Measurements from ENCODE around the gene RBFOX1. TPM values are rescaled to one million over a fixed set of nuclear protein-coding genes. Genes with fewer than 3 reads are reported as not detected.

The RBFOX1 gene
- total RNA-seq, 4 donors from 2014 or later = 0.40 to 0.98 TPM; not detected in 2

DNA sequence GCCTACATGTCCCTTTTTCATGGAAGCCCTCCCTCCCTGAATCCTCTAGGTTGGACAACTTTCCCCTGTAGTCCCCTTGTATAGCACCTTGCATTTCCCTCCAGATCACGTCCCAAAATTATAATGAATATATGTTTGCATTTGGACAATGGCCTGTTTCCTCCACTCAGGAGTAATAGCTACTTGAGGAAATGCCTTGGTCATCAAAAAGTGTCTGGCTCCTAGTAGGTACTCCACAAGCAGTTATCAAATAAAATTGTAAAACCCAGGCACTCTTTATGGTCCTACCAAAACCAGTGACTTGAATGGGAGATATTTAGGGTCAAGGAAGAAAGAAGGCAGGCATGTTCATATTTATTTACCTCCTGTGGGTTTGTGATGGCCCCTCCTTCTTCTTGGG lies 59.6 kb downstream of the RBFOX1 start:
- DNase-seq = no peak
- intact Hi-C loops (cut with DNase I) = no loop called here
- TF ChIP-seq, protein P1, sequence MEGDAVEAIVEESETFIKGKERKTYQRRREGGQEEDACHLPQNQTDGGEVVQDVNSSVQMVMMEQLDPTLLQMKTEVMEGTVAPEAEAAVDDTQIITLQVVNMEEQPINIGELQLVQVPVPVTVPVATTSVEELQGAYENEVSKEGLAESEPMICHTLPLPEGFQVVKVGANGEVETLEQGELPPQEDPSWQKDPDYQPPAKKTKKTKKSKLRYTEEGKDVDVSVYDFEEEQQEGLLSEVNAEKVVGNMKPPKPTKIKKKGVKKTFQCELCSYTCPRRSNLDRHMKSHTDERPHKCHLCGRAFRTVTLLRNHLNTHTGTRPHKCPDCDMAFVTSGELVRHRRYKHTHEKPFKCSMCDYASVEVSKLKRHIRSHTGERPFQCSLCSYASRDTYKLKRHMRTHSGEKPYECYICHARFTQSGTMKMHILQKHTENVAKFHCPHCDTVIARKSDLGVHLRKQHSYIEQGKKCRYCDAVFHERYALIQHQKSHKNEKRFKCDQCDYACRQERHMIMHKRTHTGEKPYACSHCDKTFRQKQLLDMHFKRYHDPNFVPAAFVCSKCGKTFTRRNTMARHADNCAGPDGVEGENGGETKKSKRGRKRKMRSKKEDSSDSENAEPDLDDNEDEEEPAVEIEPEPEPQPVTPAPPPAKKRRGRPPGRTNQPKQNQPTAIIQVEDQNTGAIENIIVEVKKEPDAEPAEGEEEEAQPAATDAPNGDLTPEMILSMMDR (IDR thresholded peaks at IDR 0.05) = no peak
- TF ChIP-seq POLR2A (IDR thresholded peaks at IDR 0.05) = no peak
- H3K27ac ChIP-seq = no peak overlapping the region
- no peaks in the 10 kb centered on the region for H3K9me3 ChIP-seq
- no peaks in the 10 kb centered on the region for H3K36me3 ChIP-seq
- no peaks in the 10 kb centered on the region for H3K27me3 ChIP-seq
- no peak overlapping the region for H3K4me3 ChIP-seq (replicated peaks in 1 of 3)
- WGBS, 2 donors = 28 to 43% methylated on average over 1 of the region's 1 CpG
- no peaks in the 10 kb centered on the region for H3K4me1 ChIP-seq

GRCh38 chr16:7393680-7394079 lies 61.0 kb downstream of the RBFOX1 start:
- no peaks in the 10 kb centered on the region for H3K9me3 ChIP-seq
- 93 to 97% methylated on average over 3 of the region's 4 CpGs for WGBS, 2 donors

DNA sequence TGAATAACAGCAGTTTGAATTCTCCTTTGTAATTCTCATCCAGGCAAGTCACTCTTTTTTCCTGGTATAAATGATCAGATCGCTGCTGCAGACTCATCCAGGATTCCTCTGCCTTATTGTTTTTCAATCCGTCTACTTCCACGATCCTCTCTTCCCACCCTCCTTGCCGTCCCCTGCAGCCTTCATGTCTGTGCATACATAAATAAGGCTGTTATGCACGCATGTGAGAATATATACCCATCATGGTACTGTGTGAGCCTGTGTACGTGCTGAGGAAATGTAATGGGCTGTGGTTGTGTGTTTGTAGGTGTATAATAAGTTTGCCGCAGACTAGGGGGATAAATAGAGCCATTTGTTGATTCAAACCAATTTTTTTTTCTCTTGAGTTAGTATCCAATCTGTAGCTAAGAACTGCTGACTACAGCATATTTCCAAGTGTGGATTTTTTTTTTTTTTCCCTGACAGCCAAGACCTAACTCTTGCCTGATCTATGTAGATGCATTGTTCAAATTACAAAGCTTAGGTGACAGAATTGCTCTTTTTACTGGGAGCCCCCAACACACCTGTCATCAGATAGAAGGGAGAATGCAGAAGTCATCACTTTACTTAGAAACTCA lies 62.2 kb downstream of the RBFOX1 start:
- TF ChIP-seq, protein P1 (IDR thresholded peaks at IDR 0.05) = no peak
- TF ChIP-seq POLR2A (IDR thresholded peaks at IDR 0.05) = no peak
- no peak overlapping the region for H3K27ac ChIP-seq
- no peaks in the 10 kb centered on the region for H3K9me3 ChIP-seq
- no peak overlapping the region for H3K4me3 ChIP-seq (replicated peaks in 1 of 3)
- no peak for DNase-seq
- no peaks in the 10 kb centered on the region for H3K36me3 ChIP-seq
- 83 to 86% methylated on average over 7 of the region's 7 CpGs for WGBS, 2 donors
- H3K27me3 ChIP-seq = no peaks in the 10 kb centered on the region
- intact Hi-C loops (cut with DNase I) = no loop called here
- H3K4me1 ChIP-seq = no peaks in the 10 kb centered on the region

More at GRCh38 chr16:7393680-7394079, 61.0 kb downstream of the RBFOX1 start:
- intact Hi-C loops (cut with DNase I) = no loop called here
- Histone ChIP-seq H3K27me3 (no peaks in the 10 kb centered on the region), H3K4me3 (replicated peaks in 1 of 3) (no peak overlapping the region), H3K36me3 (no peaks in the 10 kb centered on the region), H3K4me1 (no peaks in the 10 kb centered on the region), H3K27ac (no peak overlapping the region)
- TF ChIP-seq POLR2A (IDR thresholded peaks at IDR 0.05) = no peak
- TF ChIP-seq, protein P1 (IDR thresholded peaks at IDR 0.05) = no peak
- no peak for DNase-seq

- no peak overlapping the region for H3K4me3 ChIP-seq (replicated peaks in 1 of 3)
- no peak for DNase-seq
- no peaks in the 10 kb centered on the region for H3K9me3 ChIP-seq
- intact Hi-C loops (cut with DNase I) = no loop called here
- H3K36me3 ChIP-seq = no peaks in the 10 kb centered on the region
- WGBS, 2 donors = 85 to 88% methylated on average over 5 of the region's 5 CpGs
- no peaks in the 10 kb centered on the region for H3K4me1 ChIP-seq
- TF ChIP-seq, protein P1 (IDR thresholded peaks at IDR 0.05) = no peak
- no peak for TF ChIP-seq POLR2A (IDR thresholded peaks at IDR 0.05)
- no peak overlapping the region for H3K27ac ChIP-seq
- no peaks in the 10 kb centered on the region for H3K27me3 ChIP-seq
These were observed 65.3 kb downstream of the RBFOX1 start for GRCh38 chr16:7397901-7398300.

DNA sequence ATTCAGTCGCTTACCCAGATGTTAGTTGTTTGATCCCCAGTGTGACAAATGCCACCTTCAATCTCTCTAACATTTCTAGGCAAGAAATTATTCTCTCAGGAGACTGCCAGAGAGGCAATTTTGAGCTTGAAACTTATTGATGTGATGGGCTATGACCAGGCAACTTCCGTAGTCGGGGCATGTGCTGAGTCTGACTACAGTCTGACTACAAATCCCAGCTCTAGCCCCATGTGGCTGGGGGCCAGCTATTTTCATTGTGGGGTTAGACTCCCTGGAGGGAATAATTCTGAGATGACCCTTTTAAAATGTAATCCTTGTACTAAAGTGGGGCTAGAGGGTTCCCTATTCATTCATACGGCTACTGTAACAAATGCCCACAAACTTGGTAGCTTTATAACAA lies 65.9 kb downstream of the RBFOX1 start:
- Histone ChIP-seq H3K36me3 (no peaks in the 10 kb centered on the region), H3K9me3 (no peaks in the 10 kb centered on the region), H3K27ac (no peak overlapping the region), H3K27me3 (no peaks in the 10 kb centered on the region), H3K4me1 (no peaks in the 10 kb centered on the region), H3K4me3 (replicated peaks in 1 of 3) (no peak overlapping the region)
- no peak for DNase-seq
- intact Hi-C loops (cut with DNase I) = no loop called here
- TF ChIP-seq, protein P1 (IDR thresholded peaks at IDR 0.05) = no peak
- TF ChIP-seq POLR2A (IDR thresholded peaks at IDR 0.05) = no peak
- 90 to 92% methylated on average over 4 of the region's 4 CpGs for WGBS, 2 donors
